Caco-2 (cell line): ENCODE data around the gene RASIP1. TPM values are rescaled to one million over a fixed set of nuclear protein-coding genes. Genes with fewer than 3 reads are reported as not detected.

Experiments used
- BruUV-seq: library from RNA; stranded (reverse); fragments of 400-500 nt; replicated peaks from 2 replicates; lab custom pipeline; 2021; lab: Mats Ljungman, UMichigan
- CTCF ChIA-PET: fragments of 300-600 bp; sonication (Branson Sonifier 250); formaldehyde crosslinking; loops from one replicate; lab custom pipeline; 2022; ENCODE audit warnings: antibody characterized with exemption; lab: Charles Lee
- POLR2A ChIA-PET: fragments of 300-600 bp; sonication (Branson Sonifier 250); formaldehyde crosslinking; loops from one replicate; lab custom pipeline; 2022; ENCODE audit warnings: antibody characterized with exemption; lab: Charles Lee
- DNase-seq, 2 experiments: peaks; one replicate each; pipeline versions ENCODE4 v3.0.0 to v3.0.0-alpha.2; 2020 to 2022
- H3K27me3 ChIP-seq: replicated peaks from 2 replicates; pipeline ENCODE4 v1.6.0; 2011; ENCODE audit warnings: low read length; ENCODE audit not compliant: control insufficient read depth, insufficient read depth
- H3K36me3 ChIP-seq: 2 replicates; pipeline ENCODE4 v1.5.1; 2011; ENCODE audit warnings: low read length; ENCODE audit not compliant: control insufficient read depth, insufficient read depth
- H3K4me1 ChIP-seq: fragments of 250-450 bp; sonication (Bioruptor Pico); 2 replicates; pipeline ENCODE4 v1.5.1; 2020; ENCODE audit warnings: mild to moderate bottlenecking
- H3K4me3 ChIP-seq: 2 replicates; pipeline ENCODE4 v1.5.1; 2011; ENCODE audit warnings: low read depth, mild to moderate bottlenecking, control low read depth, low read length
- H3K9me3 ChIP-seq: fragments of 250-450 bp; sonication (Bioruptor Pico); 2 replicates; pipeline ENCODE4 v1.5.1; 2020; ENCODE audit warnings: mild to moderate bottlenecking, moderate library complexity
- H3K27ac Mint-ChIP-seq: one replicate; pipeline ENCODE4 v1.8.0; 2022; ENCODE audit warnings: mixed read lengths; ENCODE audit not compliant: unreplicated experiment
- H3K27me3 Mint-ChIP-seq: one replicate; pipeline ENCODE4 v1.8.0; 2022; ENCODE audit warnings: mixed read lengths; ENCODE audit not compliant: insufficient read depth, unreplicated experiment
- H3K36me3 Mint-ChIP-seq: one replicate; pipeline ENCODE4 v1.8.0; 2022; ENCODE audit warnings: mild to moderate bottlenecking, mixed read lengths; ENCODE audit not compliant: insufficient read depth, unreplicated experiment
- H3K4me1 Mint-ChIP-seq: one replicate; pipeline ENCODE4 v1.8.0; 2022; ENCODE audit warnings: low read depth, mixed read lengths; ENCODE audit not compliant: unreplicated experiment
- H3K4me3 Mint-ChIP-seq: one replicate; pipeline ENCODE4 v1.8.0; 2022; ENCODE audit warnings: mild to moderate bottlenecking, moderate library complexity, mixed read lengths; ENCODE audit not compliant: unreplicated experiment
- H3K9me3 Mint-ChIP-seq: one replicate; pipeline ENCODE4 v1.8.0; 2022; ENCODE audit warnings: mixed read lengths; ENCODE audit not compliant: unreplicated experiment
- CTCF ChIP-seq, 2 experiments: fragments of 200-600 bp in 1 of 2; IDR thresholded peaks; 1 replicate in 1 of 2; 2 replicates in 1 of 2; pipeline versions ENCODE4 v1.5.1 to v1.8.0; 2011 to 2022; ENCODE audit warnings: antibody characterized with exemption in 1 of 2, control low read depth in 1 of 2, inconsistent platforms in 1 of 2, low read depth in 1 of 2, low read length in 1 of 2, mild to moderate bottlenecking in 1 of 2, moderate library complexity in 1 of 2; ENCODE audit not compliant: insufficient read depth in 1 of 2, severe bottlenecking in 1 of 2, unreplicated experiment in 1 of 2
- intact Hi-C: fragments of 100-400 bp; cut with micrococcal nuclease; formaldehyde crosslinking; loops from one replicate; pipeline ENCODE4 v1.10.0; 2022; ENCODE audit not compliant: unreplicated experiment
- total RNA-seq: library from RNA; stranded (reverse); gene quantifications from 2 replicates; pipeline ENCODE4 v1.2.3, GENCODE V29; 2022

The RASIP1 gene
- total RNA-seq, 1 experiment from 2014 or later = 5.9 TPM

- Histone ChIP-seq H3K4me1 (peaks cover 8% of the 10 kb centered on the region), H3K27me3 (no peaks in the 10 kb centered on the region), H3K4me3 (no peak overlapping the region), H3K36me3 (no peaks in the 10 kb centered on the region), H3K9me3 (no peaks in the 10 kb centered on the region)
- no peak for DNase-seq
- Mint-ChIP-seq H3K36me3 (no peaks in the 10 kb centered on the region), H3K9me3 (no peaks in the 10 kb centered on the region), H3K27ac (no peak overlapping the region), H3K4me1 (peaks cover 13% of the 10 kb centered on the region), H3K4me3 (no peak overlapping the region), H3K27me3 (no peaks in the 10 kb centered on the region)
- ChIA-PET CTCF (interaction anchor here (1.8 kb wide), 1 partner anchor 61 kb away, joined by 4 read pairs; no protein-coding TSS in a partner anchor), POLR2A (interaction anchor here (0.9 kb wide), 1 partner anchor 35 kb away, joined by 3 read pairs; no protein-coding TSS in a partner anchor)
- intact Hi-C loops = loop anchor here (5.0 kb wide), 1 partner anchor 34 kb away; no protein-coding TSS in a partner anchor
- no peak for TF ChIP-seq CTCF (IDR thresholded peaks at IDR 0.05; ENCODE audit: insufficient read depth in 1 of 2, low read depth in 1 of 2, low read length in 1 of 2, severe bottlenecking in 1 of 2, unreplicated experiment in 1 of 2)
- no TSS peak for BruUV-seq
Measured at GRCh38 chr19:48678201-48678600, 62.2 kb downstream of the RASIP1 start.

GRCh38 chr19:48676887-48677286 is 63.5 kb downstream of the RASIP1 start:
- ChIA-PET POLR2A (no interaction called here), CTCF (interaction anchor here (1.0 to 1.8 kb wide), 3 partner anchors 19 to 166 kb away, joined by 4 read pairs; partner anchors contain the start of gene FUT2)
- intact Hi-C loops = loop anchor here (5.0 kb wide), 1 partner anchor 35 kb away; no protein-coding TSS in a partner anchor
- H3K9me3 ChIP-seq = no peaks in the 10 kb centered on the region
- no peaks in the 10 kb centered on the region for H3K36me3 ChIP-seq
- H3K27me3 Mint-ChIP-seq = no peaks in the 10 kb centered on the region
- DNase-seq = no peak
- peaks cover 8% of the 10 kb centered on the region for H3K4me1 ChIP-seq
- H3K4me1 Mint-ChIP-seq = peaks cover 13% of the 10 kb centered on the region
- TF ChIP-seq CTCF (IDR thresholded peaks at IDR 0.05; ENCODE audit: insufficient read depth in 1 of 2, low read depth in 1 of 2, low read length in 1 of 2, severe bottlenecking in 1 of 2, unreplicated experiment in 1 of 2) = no peak
- H3K9me3 Mint-ChIP-seq = no peaks in the 10 kb centered on the region
- no TSS peak for BruUV-seq
- H3K4me3 Mint-ChIP-seq = no peak overlapping the region
- no peaks in the 10 kb centered on the region for H3K36me3 Mint-ChIP-seq
- no peak overlapping the region for H3K27ac Mint-ChIP-seq
- H3K27me3 ChIP-seq = no peaks in the 10 kb centered on the region
- no peak overlapping the region for H3K4me3 ChIP-seq

- no peak for TF ChIP-seq CTCF (IDR thresholded peaks at IDR 0.05; ENCODE audit: insufficient read depth in 1 of 2, low read depth in 1 of 2, low read length in 1 of 2, severe bottlenecking in 1 of 2, unreplicated experiment in 1 of 2)
- intact Hi-C loops = loop anchor here (5.0 kb wide), 1 partner anchor 36 kb away; no protein-coding TSS in a partner anchor
- DNase-seq = no peak
- no peaks in the 10 kb centered on the region for H3K9me3 Mint-ChIP-seq
- H3K27ac Mint-ChIP-seq = no peak overlapping the region
- no peak overlapping the region for H3K4me3 Mint-ChIP-seq
- Histone ChIP-seq H3K27me3 (no peaks in the 10 kb centered on the region), H3K4me3 (no peak overlapping the region), H3K9me3 (no peaks in the 10 kb centered on the region), H3K36me3 (no peaks in the 10 kb centered on the region), H3K4me1 (peaks cover 7% of the 10 kb centered on the region)
- no peaks in the 10 kb centered on the region for H3K36me3 Mint-ChIP-seq
- H3K4me1 Mint-ChIP-seq = peaks cover 13% of the 10 kb centered on the region
- ChIA-PET POLR2A (no interaction called here), CTCF (interaction anchor here (1.0 to 1.8 kb wide), 3 partner anchors 19 to 166 kb away, joined by 4 read pairs; partner anchors contain the start of gene FUT2)
- no peaks in the 10 kb centered on the region for H3K27me3 Mint-ChIP-seq
- no TSS peak for BruUV-seq
Measured at GRCh38 chr19:48676487-48676886, 63.9 kb downstream of the RASIP1 start.
